ENCODE measurements around the gene CNOT6L. TPM values are rescaled to one million over a fixed set of nuclear protein-coding genes. Genes with fewer than 3 reads are reported as not detected.

CNOT6L gene
- total RNA-seq, 1 donor from 2014 or later = 8.6 TPM

- DNase-seq (ENCODE audit: low read depth) = no peak
- TF ChIP-seq, protein P1, sequence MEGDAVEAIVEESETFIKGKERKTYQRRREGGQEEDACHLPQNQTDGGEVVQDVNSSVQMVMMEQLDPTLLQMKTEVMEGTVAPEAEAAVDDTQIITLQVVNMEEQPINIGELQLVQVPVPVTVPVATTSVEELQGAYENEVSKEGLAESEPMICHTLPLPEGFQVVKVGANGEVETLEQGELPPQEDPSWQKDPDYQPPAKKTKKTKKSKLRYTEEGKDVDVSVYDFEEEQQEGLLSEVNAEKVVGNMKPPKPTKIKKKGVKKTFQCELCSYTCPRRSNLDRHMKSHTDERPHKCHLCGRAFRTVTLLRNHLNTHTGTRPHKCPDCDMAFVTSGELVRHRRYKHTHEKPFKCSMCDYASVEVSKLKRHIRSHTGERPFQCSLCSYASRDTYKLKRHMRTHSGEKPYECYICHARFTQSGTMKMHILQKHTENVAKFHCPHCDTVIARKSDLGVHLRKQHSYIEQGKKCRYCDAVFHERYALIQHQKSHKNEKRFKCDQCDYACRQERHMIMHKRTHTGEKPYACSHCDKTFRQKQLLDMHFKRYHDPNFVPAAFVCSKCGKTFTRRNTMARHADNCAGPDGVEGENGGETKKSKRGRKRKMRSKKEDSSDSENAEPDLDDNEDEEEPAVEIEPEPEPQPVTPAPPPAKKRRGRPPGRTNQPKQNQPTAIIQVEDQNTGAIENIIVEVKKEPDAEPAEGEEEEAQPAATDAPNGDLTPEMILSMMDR (conservative IDR thresholded peaks at IDR 0.05; ENCODE audit: low read depth, low read length) = no peak
- no peak overlapping the region for H3K4me3 ChIP-seq (ENCODE audit: low read depth, low read length)
Measured at GRCh38 chr4:77706717-77707116, 112.5 kb downstream of the CNOT6L start.

- no peak for DNase-seq (ENCODE audit: low read depth)
- TF ChIP-seq, protein P1 (conservative IDR thresholded peaks at IDR 0.05; ENCODE audit: low read depth, low read length) = no peak
- no peak overlapping the region for H3K4me3 ChIP-seq (ENCODE audit: low read depth, low read length)
Measured at GRCh38 chr4:77703666-77704065, 115.5 kb downstream of the CNOT6L start.

DNA sequence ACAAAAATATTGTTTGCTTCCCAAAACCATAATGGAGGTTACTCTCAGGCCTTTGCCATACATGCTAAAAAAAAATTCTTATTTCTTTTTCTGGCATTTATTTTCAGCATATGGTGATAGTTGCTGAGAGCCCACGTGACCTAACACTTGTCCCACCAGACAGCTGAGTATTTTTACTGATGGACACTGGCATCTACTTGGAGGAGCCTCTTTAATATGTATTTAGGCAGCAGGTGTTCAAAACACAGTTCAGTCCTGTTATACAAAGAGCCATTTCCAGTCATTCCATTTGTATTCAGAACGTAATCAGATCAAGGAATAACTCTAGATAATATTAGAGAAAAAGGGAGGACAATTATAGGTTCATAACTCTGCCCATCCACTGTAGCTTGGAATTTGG lies 118.0 kb downstream of the CNOT6L start:
- H3K4me3 ChIP-seq (ENCODE audit: low read depth, low read length) = no peak overlapping the region
- no peak for DNase-seq (ENCODE audit: low read depth)
- TF ChIP-seq, protein P1 (conservative IDR thresholded peaks at IDR 0.05; ENCODE audit: low read depth, low read length) = no peak

GRCh38 chr4:77699731-77700210 lies 119.4 kb downstream of the CNOT6L start:
- peak; percentile 66 for DNase-seq (ENCODE audit: low read depth)
- no peak overlapping the region for H3K4me3 ChIP-seq (ENCODE audit: low read depth, low read length)
- TF ChIP-seq, protein P1 (conservative IDR thresholded peaks at IDR 0.05; ENCODE audit: low read depth, low read length) = peak; percentile 34

DNA sequence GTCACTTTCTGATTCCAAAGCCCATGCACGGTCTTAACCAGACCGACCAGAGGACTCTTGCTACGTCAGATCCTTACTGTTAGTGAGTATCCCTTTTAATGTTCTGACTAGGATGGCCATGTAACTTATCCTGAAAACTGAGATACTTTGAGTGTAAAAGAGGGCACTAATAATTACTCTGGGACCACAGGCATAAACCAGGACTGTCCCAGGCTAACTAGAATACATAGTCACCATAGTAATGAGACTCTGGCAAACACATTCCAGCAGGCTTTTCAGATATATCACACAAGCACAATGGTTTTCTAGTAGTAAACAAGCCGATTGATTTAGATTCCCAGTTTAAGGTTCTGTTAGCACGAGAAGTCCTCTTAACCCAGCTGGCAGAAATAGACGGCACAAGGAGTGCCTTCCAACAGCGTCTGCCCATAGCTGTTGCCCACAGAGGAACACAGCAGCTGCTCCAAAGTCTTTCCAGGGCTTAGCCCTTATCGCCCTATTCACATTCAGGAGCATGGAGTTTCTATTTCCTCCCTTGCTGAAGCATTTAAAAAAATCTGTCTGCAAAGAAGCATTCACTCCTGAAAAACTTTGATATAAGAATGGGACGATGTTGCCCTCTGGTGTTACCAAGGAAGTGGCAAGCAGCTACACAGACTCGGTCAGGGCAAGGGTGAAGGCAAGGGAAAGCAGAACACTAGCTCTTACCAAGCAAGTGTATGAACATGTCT lies 121.1 kb downstream of the CNOT6L start:
- H3K4me3 ChIP-seq (ENCODE audit: low read depth, low read length) = no peak overlapping the region
- TF ChIP-seq, protein P1 (conservative IDR thresholded peaks at IDR 0.05; ENCODE audit: low read depth, low read length) = peak; percentile 75
- peak; percentile 39 for DNase-seq (ENCODE audit: low read depth)

GRCh38 chr4:77695774-77696173 lies 123.4 kb downstream of the CNOT6L start:
- H3K4me3 ChIP-seq (ENCODE audit: low read depth, low read length) = no peak overlapping the region
- TF ChIP-seq, protein P1 (conservative IDR thresholded peaks at IDR 0.05; ENCODE audit: low read depth, low read length) = no peak
- peak; percentile 78 for DNase-seq (ENCODE audit: low read depth)

Measured in epithelial cell of proximal tubule (primary cell).